Fibroblast of mammary gland (primary cell): Measurements from ENCODE around the gene MCTP2.

Source experiments
- DNase-seq: peaks from one replicate; pipeline ENCODE4 v3.0.0-alpha.2; 2010; ENCODE audit warnings: low read depth
- H3K4me3 ChIP-seq: 2 replicates; pipeline ENCODE4 v1.5.1; 2011; ENCODE audit warnings: low read depth, mild to moderate bottlenecking, low read length, moderate library complexity; ENCODE audit not compliant: control insufficient read depth
- CTCF ChIP-seq: conservative IDR thresholded peaks from 2 replicates; pipeline ENCODE4 v1.5.1; 2011; ENCODE audit warnings: low read depth, low read length, inconsistent platforms; ENCODE audit not compliant: control insufficient read depth, insufficient read depth

Gene MCTP2

GRCh38 chr15:94335616-94336015, 104.3 kb downstream of the MCTP2 start:
- no peak overlapping the region for H3K4me3 ChIP-seq
- DNase-seq, result no peak
- TF ChIP-seq CTCF, result no peak

GRCh38 chr15:94336817-94337467, 105.6 kb downstream of the MCTP2 start:
- DNase-seq, result no peak
- TF ChIP-seq CTCF, result no peak
- no peak overlapping the region for H3K4me3 ChIP-seq

GRCh38 chr15:94338243-94338846, 107.0 kb downstream of the MCTP2 start:
- no peak overlapping the region for H3K4me3 ChIP-seq
- DNase-seq, result no peak
- TF ChIP-seq CTCF, result no peak

- DNase-seq, result peak; percentile 19
- no peak for TF ChIP-seq CTCF
- H3K4me3 ChIP-seq, result no peak overlapping the region
Measured at GRCh38 chr15:94346282-94346681, 114.9 kb downstream of the MCTP2 start.

GRCh38 chr15:94348084-94348483, 116.7 kb downstream of the MCTP2 start:
- H3K4me3 ChIP-seq, result no peak overlapping the region
- TF ChIP-seq CTCF, result no peak
- no peak for DNase-seq

GRCh38 chr15:94351031-94351535, 119.7 kb downstream of the MCTP2 start:
- TF ChIP-seq CTCF, result no peak
- DNase-seq, result no peak

More at GRCh38 chr15:94351031-94351535, 119.7 kb downstream of the MCTP2 start:
- H3K4me3 ChIP-seq, result no peak overlapping the region
